SU-DHL-6 (cell line): ENCODE results near the gene BAZ1A.

Experiments used
- H2AFZ ChIP-seq: fragments of 200-600 bp; sonication (generic); 2 replicates; pipeline ENCODE4 v1.6.1; 2014; ENCODE audit warnings: low read depth, mild to moderate bottlenecking, moderate library complexity, mixed read lengths, antibody characterized with exemption, low read length; ENCODE audit not compliant: severe bottlenecking
- H3F3A ChIP-seq: fragments of 200-600 bp; shearing (Covaris generic); 2 replicates; pipeline ENCODE4 v1.6.0; 2016; ENCODE audit warnings: antibody characterized with exemption, mild to moderate bottlenecking; ENCODE audit not compliant: insufficient read depth
- H3K27ac ChIP-seq: fragments of 200-600 bp; sonication (generic); 2 replicates; pipeline ENCODE4 v1.5.1; 2016; ENCODE audit warnings: low read depth, mild to moderate bottlenecking, low read length, moderate library complexity, mixed read lengths
- H3K27me3 ChIP-seq: fragments of 200-600 bp; sonication (generic), shearing (Covaris generic); 2 replicates; pipeline ENCODE4 v1.6.0; 2014; ENCODE audit warnings: mild to moderate bottlenecking, low read length
- H3K36me3 ChIP-seq: fragments of 200-600 bp; sonication (generic); 2 replicates; pipeline ENCODE4 v1.6.1; 2014; ENCODE audit warnings: mild to moderate bottlenecking, low read length, mixed read lengths
- H3K4me2 ChIP-seq: fragments of 300-600, 200-600 bp; shearing (Covaris generic), sonication (generic); 2 replicates; pipeline ENCODE4 v1.6.0; 2014; ENCODE audit warnings: low read length, low read depth, mild to moderate bottlenecking; ENCODE audit not compliant: poor library complexity, severe bottlenecking
- H3K4me3 ChIP-seq: fragments of 200-600 bp; sonication (generic); 2 replicates; pipeline ENCODE4 v1.5.1; 2014; ENCODE audit warnings: antibody characterized with exemption, low read length, mild to moderate bottlenecking, mixed read lengths; ENCODE audit not compliant: insufficient read depth, poor library complexity, severe bottlenecking
- H3K79me2 ChIP-seq: fragments of 200-600 bp; sonication (generic); 2 replicates; pipeline ENCODE4 v1.6.1; 2014; ENCODE audit warnings: mild to moderate bottlenecking, low read length, moderate library complexity; ENCODE audit not compliant: insufficient read depth
- H3K9ac ChIP-seq: fragments of 200-600 bp; sonication (generic); 2 replicates; pipeline ENCODE4 v1.7.0; 2014; ENCODE audit warnings: mild to moderate bottlenecking, low read length
- H3K9me2 ChIP-seq: fragments of 200-600 bp; sonication (generic); replicated peaks from 2 replicates; pipeline ENCODE4 v1.6.1; 2014; ENCODE audit warnings: low read length; ENCODE audit not compliant: insufficient read depth
- H3K9me3 ChIP-seq: fragments of 200-600 bp; sonication (generic); 2 replicates; pipeline ENCODE4 v1.6.1; 2014; ENCODE audit warnings: low read length, mixed read lengths; ENCODE audit not compliant: insufficient read depth
- H4K20me1 ChIP-seq: fragments of 200-600 bp; sonication (generic); 2 replicates; pipeline ENCODE4 v1.6.1; 2014; ENCODE audit warnings: low read depth, mild to moderate bottlenecking, antibody characterized with exemption, low read length, moderate library complexity, mixed read lengths
- CTCF ChIP-seq: fragments of 200-600 bp; sonication (generic); IDR thresholded peaks from one replicate; pipeline ENCODE4 v1.5.1; 2017; ENCODE audit warnings: antibody characterized with exemption, mild to moderate bottlenecking, low read length, moderate library complexity; ENCODE audit not compliant: insufficient read depth, poor library complexity, severe bottlenecking
- EZH2phosphoT487 ChIP-seq: fragments of 200-600 bp; sonication (generic), shearing (Covaris generic); conservative IDR thresholded peaks from 2 replicates; pipeline ENCODE4 v1.6.1; 2018; ENCODE audit warnings: mild to moderate bottlenecking, antibody characterized with exemption, low read length, moderate library complexity, mixed read lengths

BAZ1A gene

GRCh38 chr14:34906287-34906686 is 31.1 kb upstream of the BAZ1A start:
- Histone ChIP-seq H3K9me3 (no peaks in the 10 kb centered on the region), H3K36me3 (no peaks in the 10 kb centered on the region), H3K9me2 (no peaks in the 10 kb centered on the region), H3K4me3 (no peak overlapping the region), H3K27ac (no peak overlapping the region), H3K4me2 (no peak overlapping the region), H2AFZ (no peak overlapping the region), H3K9ac (no peak overlapping the region), H3K27me3 (no peaks in the 10 kb centered on the region), H3F3A (peaks cover under 1% of the 10 kb centered on the region; the same call in 1 of the 2 replicates), H3K79me2 (no peaks in the 10 kb centered on the region), H4K20me1 (no peaks in the 10 kb centered on the region)
- TF ChIP-seq CTCF, result no peak

GRCh38 chr14:34895277-34895676 is 20.1 kb upstream of the BAZ1A start:
- H4K20me1 ChIP-seq, result no peaks in the 10 kb centered on the region
- no peak overlapping the region for H3K4me2 ChIP-seq
- no peak overlapping the region for H3K27ac ChIP-seq
- H2AFZ ChIP-seq, result no peak overlapping the region
- no peaks in the 10 kb centered on the region for H3K27me3 ChIP-seq
- no peaks in the 10 kb centered on the region for H3K9me3 ChIP-seq
- no peaks in the 10 kb centered on the region for H3F3A ChIP-seq
- TF ChIP-seq CTCF (no peak), EZH2phosphoT487 (no peak)
- H3K4me3 ChIP-seq, result no peak overlapping the region
- no peaks in the 10 kb centered on the region for H3K9me2 ChIP-seq
- no peaks in the 10 kb centered on the region for H3K36me3 ChIP-seq
- H3K9ac ChIP-seq, result no peak overlapping the region
- H3K79me2 ChIP-seq, result no peaks in the 10 kb centered on the region

- Histone ChIP-seq H3K27me3 (no peaks in the 10 kb centered on the region), H4K20me1 (no peaks in the 10 kb centered on the region), H3F3A (no peaks in the 10 kb centered on the region), H3K9me3 (no peaks in the 10 kb centered on the region), H3K9me2 (no peaks in the 10 kb centered on the region), H3K27ac (no peak overlapping the region), H3K9ac (no peak overlapping the region), H3K4me2 (no peak overlapping the region), H3K36me3 (no peaks in the 10 kb centered on the region), H3K4me3 (no peak overlapping the region), H3K79me2 (no peaks in the 10 kb centered on the region), H2AFZ (no peak overlapping the region)
- TF ChIP-seq EZH2phosphoT487 (no peak), CTCF (no peak)
Observed at GRCh38 chr14:34890937-34891336, 15.8 kb upstream of the BAZ1A start.

- no peak overlapping the region for H3K4me3 ChIP-seq
- H3K4me2 ChIP-seq, result no peak overlapping the region
- H4K20me1 ChIP-seq, result no peaks in the 10 kb centered on the region
- no peaks in the 10 kb centered on the region for H3K79me2 ChIP-seq
- no peak overlapping the region for H3K9ac ChIP-seq
- no peak overlapping the region for H3K27ac ChIP-seq
- TF ChIP-seq CTCF (no peak), EZH2phosphoT487 (no peak)
- H3K9me2 ChIP-seq, result no peaks in the 10 kb centered on the region
- H3K27me3 ChIP-seq, result no peaks in the 10 kb centered on the region
- H2AFZ ChIP-seq, result no peak overlapping the region
- H3F3A ChIP-seq, result no peaks in the 10 kb centered on the region
- H3K9me3 ChIP-seq, result no peaks in the 10 kb centered on the region
- no peaks in the 10 kb centered on the region for H3K36me3 ChIP-seq
Observed at GRCh38 chr14:34888186-34888585, 13.0 kb upstream of the BAZ1A start.
